Measurements from ENCODE around the gene POLR2J.
"Not testable (repeated sequence)": the region's sequence is repeated elsewhere in the genome, so short reads cannot be mapped to it uniquely, and the experiment has no call there.

POLR2J gene

DNA sequence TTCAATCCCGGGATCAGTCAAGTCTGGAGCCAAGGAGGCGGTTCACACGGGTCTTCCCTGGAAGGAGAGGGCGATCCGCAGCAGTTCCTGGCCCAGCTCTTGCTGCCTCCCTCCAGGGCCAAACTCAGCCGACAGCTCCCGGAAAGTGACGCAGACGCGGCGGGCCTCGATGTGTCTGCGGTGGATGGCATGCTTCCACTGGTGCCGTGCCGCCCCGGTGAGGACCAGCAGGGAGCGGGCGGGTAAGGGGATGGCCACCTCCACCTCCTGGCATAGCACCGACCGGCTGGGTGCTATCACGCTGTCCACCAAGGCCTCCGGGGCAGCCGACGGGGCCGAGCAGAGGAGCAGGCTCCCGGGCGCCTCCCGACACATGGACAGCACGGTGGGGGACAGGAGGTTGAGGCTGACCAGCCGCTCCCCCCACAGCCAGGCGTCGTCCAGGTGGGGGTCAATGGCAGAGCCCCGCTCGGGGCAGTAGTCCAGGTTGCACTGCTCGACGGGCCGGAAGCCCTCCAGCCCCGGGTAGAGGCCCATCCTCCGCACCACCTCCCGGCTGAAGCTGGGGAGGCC is 21.3 kb downstream of the POLR2J start:
- Histone ChIP-seq H4K91ac (ENCODE audit: low read depth, low read length) (no peak overlapping the region), H3K36me3 (ENCODE audit: control insufficient read depth in 1 of 2, insufficient read depth in 2 of 2, low read length in 2 of 2) (peaks cover 23 to 30% of the 10 kb centered on the region in 2 experiments), H2BK120ac (ENCODE audit: insufficient read depth, low read length, poor library complexity) (no peak overlapping the region), H4K8ac (ENCODE audit: low read depth, low read length) (no peak overlapping the region), H3K27me3 (ENCODE audit: insufficient read depth, low read length) (no peaks in the 10 kb centered on the region), H3K4me3 (ENCODE audit: low read depth, low read length) (no peak overlapping the region), H3K27ac (ENCODE audit: low read depth, low read length) (no peak overlapping the region), H3K4me1 (ENCODE audit: control insufficient read depth in 1 of 2, insufficient read depth in 2 of 2, low read length in 2 of 2) (no peaks in the 10 kb centered on the region), H2BK5ac (ENCODE audit: low read depth, low read length, poor library complexity) (no peak overlapping the region), H4K12ac (ENCODE audit: low read depth, low read length) (no peak overlapping the region), H3K79me1 (ENCODE audit: low read length) (no peaks in the 10 kb centered on the region), H3K4ac (ENCODE audit: low read depth, low read length) (no peak overlapping the region), H3K4me2 (ENCODE audit: low read length) (no peak overlapping the region), H3K18ac (ENCODE audit: low read length) (no peak overlapping the region), H3K9ac (ENCODE audit: low read length) (no peak overlapping the region), H2AFZ (ENCODE audit: insufficient read depth, low read length, poor library complexity) (no peak overlapping the region), H3K9me3 (ENCODE audit: insufficient read depth, low read depth, low read length) (no peaks in the 10 kb centered on the region), H2BK12ac (ENCODE audit: low read length) (no peak overlapping the region), H3K14ac (ENCODE audit: low read length) (no peak overlapping the region), H3K23ac (ENCODE audit: low read length) (no peak overlapping the region), H2AK5ac (ENCODE audit: low read length) (no peak overlapping the region), H3K79me2 (ENCODE audit: control insufficient read depth, insufficient read depth, low read length, poor library complexity) (no peaks in the 10 kb centered on the region)
- DNase-seq: no peak
- WGBS (ENCODE audit: extremely low coverage, insufficient coverage, insufficient read length): no CpG with 5 or more reads among the region's 40 CpGs

DNA sequence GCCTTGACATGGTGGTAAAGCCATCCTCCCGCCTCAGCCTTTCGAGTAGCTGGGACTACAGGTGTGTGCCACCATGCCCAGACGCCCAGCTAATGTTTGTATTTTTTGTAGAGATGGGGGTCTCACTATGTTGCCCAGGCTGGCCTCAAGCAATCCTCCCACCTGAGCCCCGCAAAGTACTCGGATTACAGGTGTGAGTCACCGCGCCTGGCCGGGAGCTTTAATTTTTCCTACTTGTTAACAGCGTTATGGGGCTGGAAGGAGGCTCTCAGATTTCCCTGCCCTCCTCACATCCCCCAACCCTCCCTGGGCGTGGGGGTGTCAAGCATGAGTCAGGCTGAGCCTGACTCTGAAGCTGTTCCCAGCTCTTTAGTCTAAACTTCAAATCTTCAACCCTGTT is 22.4 kb downstream of the POLR2J start:
- Histone ChIP-seq H3K27ac (ENCODE audit: low read depth, low read length) (no peak overlapping the region), H2BK120ac (ENCODE audit: insufficient read depth, low read length, poor library complexity) (no peak overlapping the region), H3K4ac (ENCODE audit: low read depth, low read length) (no peak overlapping the region), H3K36me3 (ENCODE audit: control insufficient read depth in 1 of 2, insufficient read depth in 2 of 2, low read length in 2 of 2) (peaks cover 23 to 30% of the 10 kb centered on the region in 2 experiments), H2AFZ (ENCODE audit: insufficient read depth, low read length, poor library complexity) (no peak overlapping the region), H3K4me3 (ENCODE audit: low read depth, low read length) (no peak overlapping the region), H3K9me3 (ENCODE audit: insufficient read depth, low read depth, low read length) (no peaks in the 10 kb centered on the region), H4K8ac (ENCODE audit: low read depth, low read length) (no peak overlapping the region), H3K9ac (ENCODE audit: low read length) (no peak overlapping the region), H2BK12ac (ENCODE audit: low read length) (no peak overlapping the region), H4K91ac (ENCODE audit: low read depth, low read length) (no peak overlapping the region), H4K12ac (ENCODE audit: low read depth, low read length) (no peak overlapping the region), H3K4me2 (ENCODE audit: low read length) (no peak overlapping the region), H3K18ac (ENCODE audit: low read length) (no peak overlapping the region), H3K23ac (ENCODE audit: low read length) (no peak overlapping the region), H3K79me1 (ENCODE audit: low read length) (peaks cover 2% of the 10 kb centered on the region), H3K14ac (ENCODE audit: low read length) (no peak overlapping the region), H2BK5ac (ENCODE audit: low read depth, low read length, poor library complexity) (no peak overlapping the region), H2AK5ac (ENCODE audit: low read length) (no peak overlapping the region), H3K4me1 (ENCODE audit: control insufficient read depth in 1 of 2, insufficient read depth in 2 of 2, low read length in 2 of 2) (peaks cover 3 to 4% of the 10 kb centered on the region in 2 experiments), H3K27me3 (ENCODE audit: insufficient read depth, low read length) (no peaks in the 10 kb centered on the region), H3K79me2 (ENCODE audit: control insufficient read depth, insufficient read depth, low read length, poor library complexity) (no peaks in the 10 kb centered on the region)
- DNase-seq: no peak
- WGBS (ENCODE audit: extremely low coverage, insufficient coverage, insufficient read length): no CpG with 5 or more reads among the region's 10 CpGs

DNA sequence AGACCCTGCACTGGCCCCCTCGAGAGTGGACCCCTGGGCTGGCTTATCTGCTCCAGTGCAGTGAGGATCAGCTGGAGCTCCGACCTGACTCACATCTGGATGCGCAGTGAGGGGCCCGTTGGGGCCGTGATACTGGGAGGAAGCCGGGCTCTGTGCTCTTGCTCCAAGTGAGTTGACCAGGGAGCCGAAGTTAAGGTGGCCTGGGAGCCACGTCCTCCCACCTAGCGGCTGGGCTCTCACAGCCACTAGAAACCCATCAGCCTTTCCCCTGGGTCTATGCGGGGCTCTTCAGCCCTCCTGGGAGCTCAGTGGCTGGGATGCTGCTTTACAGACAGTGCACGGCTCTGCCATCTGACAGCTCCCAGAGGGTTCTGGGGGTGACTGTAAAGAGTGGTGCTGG is 23.1 kb downstream of the POLR2J start:
- no peaks in the 10 kb centered on the region for H3K9me3 ChIP-seq (ENCODE audit: insufficient read depth, low read depth, low read length)
- H3K4ac ChIP-seq (ENCODE audit: low read depth, low read length): no peak overlapping the region
- H3K27ac ChIP-seq (ENCODE audit: low read depth, low read length): no peak overlapping the region
- H2AK5ac ChIP-seq (ENCODE audit: low read length): no peak overlapping the region
- H3K79me1 ChIP-seq (ENCODE audit: low read length): peaks cover 2% of the 10 kb centered on the region
- no peak overlapping the region for H2AFZ ChIP-seq (ENCODE audit: insufficient read depth, low read length, poor library complexity)
- H3K27me3 ChIP-seq (ENCODE audit: insufficient read depth, low read length): no peaks in the 10 kb centered on the region
- no peak overlapping the region for H4K12ac ChIP-seq (ENCODE audit: low read depth, low read length)
- no peak overlapping the region for H3K4me2 ChIP-seq (ENCODE audit: low read length)
- H3K23ac ChIP-seq (ENCODE audit: low read length): no peak overlapping the region
- H2BK120ac ChIP-seq (ENCODE audit: insufficient read depth, low read length, poor library complexity): no peak overlapping the region
- DNase-seq: no peak
- no peak overlapping the region for H3K9ac ChIP-seq (ENCODE audit: low read length)
- no peaks in the 10 kb centered on the region for H3K79me2 ChIP-seq (ENCODE audit: control insufficient read depth, insufficient read depth, low read length, poor library complexity)
- H3K36me3 ChIP-seq (ENCODE audit: control insufficient read depth in 1 of 2, insufficient read depth in 2 of 2, low read length in 2 of 2): peaks cover 23 to 30% of the 10 kb centered on the region in 2 experiments
- no peak overlapping the region for H3K14ac ChIP-seq (ENCODE audit: low read length)
- H3K4me1 ChIP-seq (ENCODE audit: control insufficient read depth in 1 of 2, insufficient read depth in 2 of 2, low read length in 2 of 2): peaks cover 3 to 5% of the 10 kb centered on the region in 2 experiments
- no peak overlapping the region for H2BK5ac ChIP-seq (ENCODE audit: low read depth, low read length, poor library complexity)
- WGBS (ENCODE audit: extremely low coverage, insufficient coverage, insufficient read length): no CpG with 5 or more reads among the region's 11 CpGs
- H2BK12ac ChIP-seq (ENCODE audit: low read length): no peak overlapping the region
- no peak overlapping the region for H3K18ac ChIP-seq (ENCODE audit: low read length)
- no peak overlapping the region for H3K4me3 ChIP-seq (ENCODE audit: low read depth, low read length)
- no peak overlapping the region for H4K91ac ChIP-seq (ENCODE audit: low read depth, low read length)
- H4K8ac ChIP-seq (ENCODE audit: low read depth, low read length): no peak overlapping the region

DNA sequence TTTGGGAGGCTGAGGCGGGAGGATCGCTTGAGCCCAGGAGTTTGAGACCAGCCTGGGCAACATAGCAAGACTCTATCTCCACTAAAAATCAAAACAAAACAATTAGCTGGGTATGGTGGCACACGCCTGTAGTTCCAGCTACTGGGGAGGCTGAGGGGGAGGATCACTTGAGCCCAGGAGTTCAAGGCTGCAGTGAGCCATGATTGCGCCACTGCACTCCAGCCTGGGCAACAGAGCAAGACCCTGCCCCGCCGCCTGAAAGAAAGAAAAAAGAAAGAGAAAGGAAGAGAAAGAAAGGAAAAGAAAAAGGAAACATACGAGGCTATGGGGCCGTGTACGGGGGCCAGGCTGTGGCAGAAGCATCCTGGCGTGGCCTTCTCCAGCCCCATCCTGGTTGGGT is 23.8 kb downstream of the POLR2J start:
- H3K23ac ChIP-seq (ENCODE audit: low read length); H3K4me2 ChIP-seq (ENCODE audit: low read length); H3K4me3 ChIP-seq (ENCODE audit: low read depth, low read length); H3K79me2 ChIP-seq (ENCODE audit: control insufficient read depth, insufficient read depth, low read length, poor library complexity); H2AFZ ChIP-seq (ENCODE audit: insufficient read depth, low read length, poor library complexity); H3K14ac ChIP-seq (ENCODE audit: low read length); H3K9ac ChIP-seq (ENCODE audit: low read length); H3K18ac ChIP-seq (ENCODE audit: low read length); H3K4ac ChIP-seq (ENCODE audit: low read depth, low read length); H4K12ac ChIP-seq (ENCODE audit: low read depth, low read length); DNase-seq; H2BK120ac ChIP-seq (ENCODE audit: insufficient read depth, low read length, poor library complexity); H3K4me1 ChIP-seq (ENCODE audit: control insufficient read depth in 1 of 2, insufficient read depth in 2 of 2, low read length in 2 of 2); H3K27me3 ChIP-seq (ENCODE audit: insufficient read depth, low read length); H3K9me3 ChIP-seq (ENCODE audit: insufficient read depth, low read depth, low read length); H3K27ac ChIP-seq (ENCODE audit: low read depth, low read length); H4K8ac ChIP-seq (ENCODE audit: low read depth, low read length); H2BK5ac ChIP-seq (ENCODE audit: low read depth, low read length, poor library complexity); H2AK5ac ChIP-seq (ENCODE audit: low read length); H3K79me1 ChIP-seq (ENCODE audit: low read length); H4K91ac ChIP-seq (ENCODE audit: low read depth, low read length); H2BK12ac ChIP-seq (ENCODE audit: low read length): not testable (repeated sequence)
- peaks cover 23 to 30% of the 10 kb centered on the region in 2 experiments for H3K36me3 ChIP-seq (ENCODE audit: control insufficient read depth in 1 of 2, insufficient read depth in 2 of 2, low read length in 2 of 2)
- no CpG with 5 or more reads among the region's 10 CpGs for WGBS (ENCODE audit: extremely low coverage, insufficient coverage, insufficient read length)
